SU-DHL-6 (cell line): Measurements from ENCODE around the gene RTN4R.

Source experiments
- H2AFZ ChIP-seq: fragments of 200-600 bp; sonication (generic); 2 replicates; pipeline ENCODE4 v1.6.1; 2014; ENCODE audit warnings: low read depth, mild to moderate bottlenecking, moderate library complexity, mixed read lengths, antibody characterized with exemption, low read length; ENCODE audit not compliant: severe bottlenecking
- H3F3A ChIP-seq: fragments of 200-600 bp; shearing (Covaris generic); 2 replicates; pipeline ENCODE4 v1.6.0; 2016; ENCODE audit warnings: antibody characterized with exemption, mild to moderate bottlenecking; ENCODE audit not compliant: insufficient read depth
- H3K27ac ChIP-seq: fragments of 200-600 bp; sonication (generic); 2 replicates; pipeline ENCODE4 v1.5.1; 2016; ENCODE audit warnings: low read depth, mild to moderate bottlenecking, low read length, moderate library complexity, mixed read lengths
- H3K27me3 ChIP-seq: fragments of 200-600 bp; sonication (generic), shearing (Covaris generic); 2 replicates; pipeline ENCODE4 v1.6.0; 2014; ENCODE audit warnings: mild to moderate bottlenecking, low read length
- H3K36me3 ChIP-seq: fragments of 200-600 bp; sonication (generic); 2 replicates; pipeline ENCODE4 v1.6.1; 2014; ENCODE audit warnings: mild to moderate bottlenecking, low read length, mixed read lengths
- H3K4me2 ChIP-seq: fragments of 300-600, 200-600 bp; shearing (Covaris generic), sonication (generic); 2 replicates; pipeline ENCODE4 v1.6.0; 2014; ENCODE audit warnings: low read length, low read depth, mild to moderate bottlenecking; ENCODE audit not compliant: poor library complexity, severe bottlenecking
- H3K4me3 ChIP-seq: fragments of 200-600 bp; sonication (generic); 2 replicates; pipeline ENCODE4 v1.5.1; 2014; ENCODE audit warnings: antibody characterized with exemption, low read length, mild to moderate bottlenecking, mixed read lengths; ENCODE audit not compliant: insufficient read depth, poor library complexity, severe bottlenecking
- H3K79me2 ChIP-seq: fragments of 200-600 bp; sonication (generic); 2 replicates; pipeline ENCODE4 v1.6.1; 2014; ENCODE audit warnings: mild to moderate bottlenecking, low read length, moderate library complexity; ENCODE audit not compliant: insufficient read depth
- H3K9ac ChIP-seq: fragments of 200-600 bp; sonication (generic); 2 replicates; pipeline ENCODE4 v1.7.0; 2014; ENCODE audit warnings: mild to moderate bottlenecking, low read length
- H3K9me2 ChIP-seq: fragments of 200-600 bp; sonication (generic); replicated peaks from 2 replicates; pipeline ENCODE4 v1.6.1; 2014; ENCODE audit warnings: low read length; ENCODE audit not compliant: insufficient read depth
- H3K9me3 ChIP-seq: fragments of 200-600 bp; sonication (generic); 2 replicates; pipeline ENCODE4 v1.6.1; 2014; ENCODE audit warnings: low read length, mixed read lengths; ENCODE audit not compliant: insufficient read depth
- H4K20me1 ChIP-seq: fragments of 200-600 bp; sonication (generic); 2 replicates; pipeline ENCODE4 v1.6.1; 2014; ENCODE audit warnings: low read depth, mild to moderate bottlenecking, antibody characterized with exemption, low read length, moderate library complexity, mixed read lengths
- CTCF ChIP-seq: fragments of 200-600 bp; sonication (generic); IDR thresholded peaks from one replicate; pipeline ENCODE4 v1.5.1; 2017; ENCODE audit warnings: antibody characterized with exemption, mild to moderate bottlenecking, low read length, moderate library complexity; ENCODE audit not compliant: insufficient read depth, poor library complexity, severe bottlenecking
- EZH2phosphoT487 ChIP-seq: fragments of 200-600 bp; sonication (generic), shearing (Covaris generic); conservative IDR thresholded peaks from 2 replicates; pipeline ENCODE4 v1.6.1; 2018; ENCODE audit warnings: mild to moderate bottlenecking, antibody characterized with exemption, low read length, moderate library complexity, mixed read lengths

The RTN4R gene

GRCh38 chr22:20261848-20262581, 6.1 kb downstream of the RTN4R start:
- Histone ChIP-seq H3K27me3 (no peaks in the 10 kb centered on the region), H3K4me2 (no peak overlapping the region), H4K20me1 (no peaks in the 10 kb centered on the region), H3K79me2 (no peaks in the 10 kb centered on the region), H3F3A (no peaks in the 10 kb centered on the region), H3K36me3 (no peaks in the 10 kb centered on the region), H3K9me3 (no peaks in the 10 kb centered on the region), H3K9me2 (no peaks in the 10 kb centered on the region), H3K4me3 (no peak overlapping the region), H3K27ac (no peak overlapping the region), H3K9ac (no peak overlapping the region), H2AFZ (no peak overlapping the region)
- no peak for TF ChIP-seq EZH2phosphoT487
- no peak for TF ChIP-seq CTCF

- no peaks in the 10 kb centered on the region for H3K79me2 ChIP-seq
- H2AFZ ChIP-seq, result no peak overlapping the region
- H3K4me2 ChIP-seq, result no peak overlapping the region
- H4K20me1 ChIP-seq, result no peaks in the 10 kb centered on the region
- H3K27ac ChIP-seq, result no peak overlapping the region
- no peaks in the 10 kb centered on the region for H3F3A ChIP-seq
- no peaks in the 10 kb centered on the region for H3K27me3 ChIP-seq
- no peak overlapping the region for H3K9ac ChIP-seq
- no peaks in the 10 kb centered on the region for H3K36me3 ChIP-seq
- H3K4me3 ChIP-seq, result no peak overlapping the region
- no peaks in the 10 kb centered on the region for H3K9me3 ChIP-seq
- TF ChIP-seq CTCF, result no peak
- TF ChIP-seq EZH2phosphoT487, result no peak
- H3K9me2 ChIP-seq, result no peaks in the 10 kb centered on the region
Observed at GRCh38 chr22:20260071-20260765, 7.9 kb downstream of the RTN4R start.

DNA sequence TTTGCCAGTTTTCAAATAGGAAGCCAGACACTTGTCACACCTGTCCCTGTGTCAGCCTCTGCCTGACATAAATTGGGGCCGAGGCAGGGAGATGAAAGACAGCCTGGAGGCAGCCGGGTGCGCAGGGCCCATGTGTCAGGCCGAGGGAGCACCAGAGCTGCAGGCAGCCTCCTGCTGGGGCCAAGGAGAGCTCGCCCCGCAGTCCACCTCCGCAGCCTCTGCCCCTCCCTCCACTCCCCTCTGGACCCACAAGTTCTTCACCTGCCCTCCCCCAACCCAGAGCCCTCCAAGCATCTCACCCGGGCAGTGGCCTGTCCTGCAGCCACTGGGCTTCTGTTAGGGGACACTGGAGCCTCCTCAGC, 8.8 kb downstream of the RTN4R start:
- H3K27me3 ChIP-seq, result no peaks in the 10 kb centered on the region
- no peak overlapping the region for H3K4me2 ChIP-seq
- H3K9me3 ChIP-seq, result no peaks in the 10 kb centered on the region
- no peaks in the 10 kb centered on the region for H3K9me2 ChIP-seq
- H4K20me1 ChIP-seq, result no peaks in the 10 kb centered on the region
- no peaks in the 10 kb centered on the region for H3K79me2 ChIP-seq
- H3K4me3 ChIP-seq, result no peak overlapping the region
- H3K9ac ChIP-seq, result no peak overlapping the region
- H3F3A ChIP-seq, result no peaks in the 10 kb centered on the region
- H3K27ac ChIP-seq, result no peak overlapping the region
- H2AFZ ChIP-seq, result no peak overlapping the region
- TF ChIP-seq EZH2phosphoT487, result no peak
- TF ChIP-seq CTCF, result no peak
- H3K36me3 ChIP-seq, result no peaks in the 10 kb centered on the region
